Omental fat pad (tissue), 4 donors: ENCODE results near the gene TNFRSF12A. TPM values are rescaled to one million over a fixed set of nuclear protein-coding genes. Genes with fewer than 3 reads are reported as not detected.

ENCODE experiments used
- ATAC-seq: fragments of 150-250 bp; one replicate; pipeline ENCODE4 v1.9.1; 2016; ENCODE audit warnings: mild to moderate bottlenecking, moderate library complexity; ENCODE audit not compliant: low FRiP score
- DNase-seq: peaks from one replicate; pipeline ENCODE4 v3.0.0-alpha.2; 2019; ENCODE audit warnings: low spot score
- total RNA-seq, 4 donors: library from RNA; depleted of rRNA; stranded (reverse); fragments of >200 nt; gene quantifications; one replicate each; pipeline ENCODE4 v1.1.0, GENCODE V29; 2016
- TF ChIP-seq, protein P1 (sequence below), 3 donors: fragments of 450-650 bp; IDR thresholded peaks; one replicate each; pipeline ENCODE4 v1.5.1; 2016 to 2017; ENCODE audit warnings: antibody characterized with exemption in 3 of 3, mild to moderate bottlenecking in 3 of 3, moderate library complexity in 2 of 3

TNFRSF12A gene
- total RNA-seq, 4 donors from 2014 or later: 9.0 to 465 (median 94.3) TPM

DNA sequence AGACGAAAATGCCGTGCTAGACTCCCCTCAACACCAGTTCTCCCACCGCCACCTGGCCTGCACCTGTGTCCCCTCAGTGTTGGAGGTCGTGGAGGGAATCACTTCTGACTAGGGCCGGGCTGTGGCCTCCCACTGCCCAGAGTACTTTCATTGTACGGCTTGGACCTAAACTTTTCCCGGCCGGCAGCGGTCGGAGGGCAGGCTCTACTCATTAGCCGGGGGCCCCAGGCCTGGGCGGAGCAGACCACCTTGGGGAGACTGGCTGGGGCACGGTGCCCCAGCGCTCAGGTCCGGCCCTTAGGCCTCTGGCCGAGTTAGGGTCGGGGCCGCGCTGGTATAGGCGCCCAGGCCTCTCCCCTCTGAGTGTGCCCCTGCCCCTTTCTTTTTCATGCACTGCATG lies 2.8 kb upstream of the TNFRSF12A start:
- TF ChIP-seq, protein P1, sequence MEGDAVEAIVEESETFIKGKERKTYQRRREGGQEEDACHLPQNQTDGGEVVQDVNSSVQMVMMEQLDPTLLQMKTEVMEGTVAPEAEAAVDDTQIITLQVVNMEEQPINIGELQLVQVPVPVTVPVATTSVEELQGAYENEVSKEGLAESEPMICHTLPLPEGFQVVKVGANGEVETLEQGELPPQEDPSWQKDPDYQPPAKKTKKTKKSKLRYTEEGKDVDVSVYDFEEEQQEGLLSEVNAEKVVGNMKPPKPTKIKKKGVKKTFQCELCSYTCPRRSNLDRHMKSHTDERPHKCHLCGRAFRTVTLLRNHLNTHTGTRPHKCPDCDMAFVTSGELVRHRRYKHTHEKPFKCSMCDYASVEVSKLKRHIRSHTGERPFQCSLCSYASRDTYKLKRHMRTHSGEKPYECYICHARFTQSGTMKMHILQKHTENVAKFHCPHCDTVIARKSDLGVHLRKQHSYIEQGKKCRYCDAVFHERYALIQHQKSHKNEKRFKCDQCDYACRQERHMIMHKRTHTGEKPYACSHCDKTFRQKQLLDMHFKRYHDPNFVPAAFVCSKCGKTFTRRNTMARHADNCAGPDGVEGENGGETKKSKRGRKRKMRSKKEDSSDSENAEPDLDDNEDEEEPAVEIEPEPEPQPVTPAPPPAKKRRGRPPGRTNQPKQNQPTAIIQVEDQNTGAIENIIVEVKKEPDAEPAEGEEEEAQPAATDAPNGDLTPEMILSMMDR (IDR thresholded peaks at IDR 0.05): no peak
- ATAC-seq (no peak), DNase-seq (no peak)

DNA sequence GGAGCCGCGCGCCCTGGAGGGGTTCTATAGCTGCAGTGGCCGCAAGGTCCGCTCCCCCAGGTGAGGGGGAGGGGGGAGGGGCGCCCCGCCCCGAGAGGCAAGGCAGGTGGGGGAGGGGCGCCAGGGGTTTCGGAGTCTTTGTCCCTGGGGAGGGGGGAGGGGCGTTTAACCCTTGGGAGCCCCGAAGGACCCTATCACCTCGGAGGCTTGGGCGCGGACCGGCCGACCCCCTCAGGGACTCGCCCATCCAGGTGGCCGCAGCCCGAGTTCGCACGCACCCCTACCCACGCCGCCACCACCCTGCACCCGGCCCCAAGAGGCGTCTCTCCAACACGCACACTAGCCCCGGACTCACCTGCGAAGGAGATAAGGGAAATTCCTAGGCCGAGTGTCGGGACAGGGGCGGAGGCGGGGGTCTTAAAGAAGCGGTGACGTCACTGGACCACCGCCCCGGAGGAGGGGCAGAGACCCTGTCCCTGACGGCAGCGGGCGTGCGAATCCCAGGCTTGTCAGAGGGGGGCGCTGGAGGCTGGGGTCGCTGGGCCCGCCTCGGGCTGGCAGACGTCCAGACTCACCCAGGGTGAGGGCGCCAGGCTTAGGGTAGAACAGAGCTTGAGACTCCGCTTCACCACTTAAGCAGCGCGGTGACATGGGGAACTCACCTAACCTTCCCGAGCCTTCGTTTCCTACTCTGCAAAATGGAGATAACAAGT lies 2.2 kb upstream of the TNFRSF12A start, which contains the start of gene CLDN6:
TSS of gene CLDN6 (minus strand) at position 390 of the 713 bp plus-strand sequence. CDS start 2,162 bp downstream, outside the sequence.
- ATAC-seq (no peak), DNase-seq (no peak)
- TF ChIP-seq, protein P1 (IDR thresholded peaks at IDR 0.05): no peak

DNA sequence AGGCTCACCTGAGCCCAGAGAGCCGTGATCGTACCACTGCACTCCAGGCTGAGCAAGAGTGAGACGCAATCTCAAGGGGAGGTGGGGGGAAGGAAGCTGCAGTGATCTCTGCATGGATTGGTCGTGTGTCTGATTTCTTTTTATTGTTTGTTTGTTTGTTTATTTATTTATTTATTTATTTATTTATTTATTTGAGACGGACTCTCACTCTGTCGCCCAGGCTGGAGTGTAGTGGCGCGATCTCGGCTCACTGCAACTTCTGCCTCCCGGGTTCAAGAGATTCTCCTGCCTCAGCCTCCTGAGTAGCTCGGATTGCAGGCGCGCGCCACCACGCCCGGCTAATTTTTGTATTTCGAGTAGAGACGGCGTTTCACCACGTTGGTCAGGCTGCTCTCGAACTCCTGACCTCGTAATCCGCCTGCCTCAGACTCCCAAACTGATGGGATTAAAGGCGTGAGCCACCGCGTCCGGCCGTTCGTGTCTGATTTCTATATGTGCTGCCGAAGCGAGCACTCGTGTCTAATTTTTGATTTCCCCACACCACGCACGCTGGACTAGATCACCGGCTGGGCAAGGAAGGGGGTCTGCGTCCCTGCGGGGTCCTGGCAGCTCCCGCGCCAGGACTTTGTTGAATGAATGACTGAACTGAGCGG lies 448 bp upstream of the TNFRSF12A start:
- ATAC-seq (no peak), DNase-seq (no peak)
- TF ChIP-seq, protein P1 (IDR thresholded peaks at IDR 0.05): no peak

DNA sequence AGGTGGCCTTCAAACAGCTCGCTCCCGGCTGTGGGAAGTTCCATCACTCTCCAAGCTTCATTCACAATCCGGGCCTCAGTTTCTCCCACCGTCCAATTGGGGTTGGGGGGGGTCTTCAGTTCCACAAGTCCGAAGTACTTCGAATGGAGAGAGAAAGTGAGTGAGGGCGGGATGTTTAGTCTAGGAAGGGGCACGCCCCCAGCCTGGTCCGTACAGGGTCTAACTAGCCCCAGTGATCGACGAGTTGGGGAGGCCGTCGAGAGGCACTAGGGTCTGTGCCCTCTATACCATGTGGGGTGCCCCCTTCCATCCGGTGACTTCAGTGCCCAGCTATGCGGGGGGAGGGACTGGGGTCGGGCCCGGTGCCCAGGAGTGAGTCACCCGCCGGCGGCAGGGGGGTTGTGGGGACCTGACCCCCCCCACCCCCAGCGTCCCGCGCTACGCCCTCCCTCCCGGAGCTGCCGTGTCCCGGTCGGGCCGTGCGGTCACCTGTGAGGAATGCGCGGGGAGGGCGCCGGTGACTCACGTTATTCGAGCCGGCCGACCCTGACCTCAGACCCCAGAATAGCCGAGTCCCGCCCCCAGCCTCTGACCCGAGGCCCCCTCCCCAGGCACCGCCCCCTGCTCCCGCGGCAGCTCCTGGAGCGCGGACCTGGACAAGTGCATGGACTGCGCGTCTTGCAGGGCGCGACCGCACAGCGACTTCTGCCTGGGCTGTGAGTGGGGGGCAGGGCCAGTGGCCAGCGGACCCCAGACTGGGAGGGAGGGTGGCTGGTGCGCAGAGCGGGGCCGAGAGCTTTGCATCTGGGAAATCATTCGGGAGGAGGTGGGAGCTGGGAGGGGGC lies 658 bp downstream of the TNFRSF12A start:
- ATAC-seq: peak; percentile 52

DNA sequence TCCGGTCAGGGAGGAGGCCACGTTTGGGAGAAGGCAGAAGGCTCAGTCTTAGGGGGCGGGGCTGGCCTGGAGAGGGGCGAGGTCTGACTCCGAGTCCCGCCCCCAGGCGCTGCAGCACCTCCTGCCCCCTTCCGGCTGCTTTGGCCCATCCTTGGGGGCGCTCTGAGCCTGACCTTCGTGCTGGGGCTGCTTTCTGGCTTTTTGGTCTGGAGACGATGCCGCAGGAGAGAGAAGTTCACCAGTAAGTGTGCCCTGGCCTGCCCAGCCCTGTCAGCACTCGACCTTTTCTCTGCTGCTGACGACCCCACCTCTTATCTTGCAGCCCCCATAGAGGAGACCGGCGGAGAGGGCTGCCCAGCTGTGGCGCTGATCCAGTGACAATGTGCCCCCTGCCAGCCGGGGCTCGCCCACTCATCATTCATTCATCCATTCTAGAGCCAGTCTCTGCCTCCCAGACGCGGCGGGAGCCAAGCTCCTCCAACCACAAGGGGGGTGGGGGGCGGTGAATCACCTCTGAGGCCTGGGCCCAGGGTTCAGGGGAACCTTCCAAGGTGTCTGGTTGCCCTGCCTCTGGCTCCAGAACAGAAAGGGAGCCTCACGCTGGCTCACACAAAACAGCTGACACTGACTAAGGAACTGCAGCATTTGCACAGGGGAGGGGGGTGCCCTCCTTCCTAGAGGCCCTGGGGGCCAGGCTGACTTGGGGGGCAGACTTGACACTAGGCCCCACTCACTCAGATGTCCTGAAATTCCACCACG lies 1.5 kb downstream of the TNFRSF12A start:
- ATAC-seq: peak; percentile 41
- DNase-seq: peak; percentile 54
- TF ChIP-seq, protein P1 (IDR thresholded peaks at IDR 0.05): no peak

More for the DNA sequence above, 658 bp downstream of the TNFRSF12A start:
- TF ChIP-seq, protein P1 (IDR thresholded peaks at IDR 0.05): no peak
- DNase-seq: peak; percentile 68

DNA sequence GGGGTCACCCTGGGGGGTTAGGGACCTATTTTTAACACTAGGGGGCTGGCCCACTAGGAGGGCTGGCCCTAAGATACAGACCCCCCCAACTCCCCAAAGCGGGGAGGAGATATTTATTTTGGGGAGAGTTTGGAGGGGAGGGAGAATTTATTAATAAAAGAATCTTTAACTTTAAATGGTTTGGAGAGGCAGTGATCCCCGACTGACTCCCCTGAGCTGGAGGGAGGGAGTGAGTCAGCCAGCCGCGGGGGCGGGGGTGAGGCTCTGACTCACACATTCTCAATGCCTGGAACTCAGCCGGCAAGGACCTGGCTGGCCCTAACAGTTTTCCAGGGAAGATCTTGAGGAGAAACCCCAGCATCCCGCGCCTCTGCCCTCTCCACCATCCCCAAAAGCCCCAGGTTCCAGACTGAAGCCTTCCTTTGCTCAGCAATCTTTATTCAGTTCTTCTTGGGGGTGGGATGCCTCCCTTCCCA lies 2.1 kb downstream of the TNFRSF12A start:
- ATAC-seq (peak; percentile 33), DNase-seq (peak; percentile 82)
- TF ChIP-seq, protein P1 (IDR thresholded peaks at IDR 0.05): no peak
